ENCODE results near the gene EIF4E3.

DNA sequence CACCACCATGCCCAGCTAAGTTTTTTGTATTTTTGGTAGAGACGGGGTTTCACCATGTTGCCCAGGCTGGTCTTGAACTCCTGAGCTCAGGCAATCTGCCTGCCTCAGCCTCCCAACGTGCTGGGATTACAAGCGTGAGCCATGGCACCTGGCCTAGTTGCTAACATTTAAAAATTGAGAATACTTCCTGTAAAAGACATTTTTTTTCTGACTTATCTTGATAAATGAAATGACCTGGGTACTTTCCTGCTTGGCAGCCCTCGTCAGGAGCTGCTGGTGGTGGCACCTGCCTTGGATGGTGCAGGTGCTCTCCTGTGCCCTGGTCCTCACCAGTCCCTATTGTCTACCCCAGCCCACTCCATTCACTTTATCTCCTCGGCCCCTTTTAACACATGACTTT, 74.8 kb downstream of the EIF4E3 start:
- TF ChIP-seq CEBPB (IDR thresholded peaks at IDR 0.05; ENCODE audit: borderline replicate concordance in 1 of 2, low read depth in 2 of 2, low read length in 2 of 2) = no peak
- TF ChIP-seq IKZF1 (conservative IDR thresholded peaks at IDR 0.05) = no peak
- TF ChIP-seq PML (IDR thresholded peaks at IDR 0.05; ENCODE audit: low read length) = no peak
- TF ChIP-seq USF2 (IDR thresholded peaks at IDR 0.05; ENCODE audit: borderline replicate concordance, low read depth, low read length) = no peak
- TF ChIP-seq EZH2 (IDR thresholded peaks at IDR 0.05; ENCODE audit: borderline replicate concordance, control insufficient read depth, low read depth, low read length) = no peak
- no peak for TF ChIP-seq POLR2AphosphoS5 (IDR thresholded peaks at IDR 0.05; ENCODE audit: low read length)
- TF ChIP-seq POLR2A (IDR thresholded peaks at IDR 0.05; ENCODE audit: low read depth, low read length) = no peak
- no peak for TF ChIP-seq EGR1 (IDR thresholded peaks at IDR 0.05; ENCODE audit: borderline replicate concordance in 1 of 2, low read depth in 2 of 2, low read length in 2 of 2)
- TF ChIP-seq CBX5 (IDR thresholded peaks at IDR 0.05; ENCODE audit: low read depth) = no peak
- TF ChIP-seq SUZ12 (IDR thresholded peaks at IDR 0.05; ENCODE audit: unreplicated experiment) = no peak
- TF ChIP-seq POLR2AphosphoS2 (IDR thresholded peaks at IDR 0.05; ENCODE audit: low read depth, low read length) = no peak
- TF ChIP-seq ZBED1 (IDR thresholded peaks at IDR 0.05; ENCODE audit: borderline replicate concordance) = no peak
- TF ChIP-seq YY1 (IDR thresholded peaks at IDR 0.05; ENCODE audit: low read depth, low read length) = no peak

All from GM12878 (cell line).